ENCODE data around the gene CC2D2B. TPM values are rescaled to one million over a fixed set of nuclear protein-coding genes. Genes with fewer than 3 reads are reported as not detected.
"Not testable (repeated sequence)": the region's sequence is repeated elsewhere in the genome, so short reads cannot be mapped to it uniquely, and the experiment has no call there.

The CC2D2B gene
- total RNA-seq, 1 experiment from 2014 or later, result 0.21 TPM

- Histone ChIP-seq H3K27me3 (ENCODE audit: control insufficient read depth, insufficient read depth, low read length) (no peaks in the 10 kb centered on the region), H3K36me3 (ENCODE audit: control insufficient read depth, insufficient read depth, low read length) (0 out of 2 replicates have a peak, but pooled peaks cover 3% of the 10 kb centered on the region), H3K9me3 (ENCODE audit: control insufficient read depth, insufficient read depth, low read depth, low read length) (no peaks in the 10 kb centered on the region), H3K4me1 (ENCODE audit: control insufficient read depth, insufficient read depth, low read length) (no peaks in the 10 kb centered on the region), H3K4me3 (ENCODE audit: low read depth in 2 of 2, low read length in 2 of 2) (no peak overlapping the region), H3K27ac (ENCODE audit: low read length) (no peak overlapping the region)
- ATAC-seq (no peak), DNase-seq (ENCODE audit: low read depth, low spot score) (no peak)
- intact Hi-C loops (cut with micrococcal nuclease; ENCODE audit: unreplicated experiment), result no loop called here
- BruUV-seq (replicated peaks), result no TSS peak
- in situ Hi-C loops (cut with HindIII; ENCODE audit: low pct_unique_long_range_greater_than_20kb, low sequenced_read_pairs), result no loop called here
- ChIA-PET CTCF (no interaction called here), POLR2A (no interaction called here)
- TF ChIP-seq POLR2AphosphoS5 (IDR thresholded peaks at IDR 0.05; ENCODE audit: low read depth, low read length) (no peak), TCF7L2 (IDR thresholded peaks at IDR 0.05; ENCODE audit: low read depth, low read length) (no peak), REST (IDR thresholded peaks at IDR 0.05; ENCODE audit: insufficient read depth in 1 of 2, low read depth in 2 of 2, low read length in 1 of 2) (no peak), SIN3A (IDR thresholded peaks at IDR 0.05; ENCODE audit: borderline replicate concordance, insufficient read depth, low read depth, low read length) (no peak), CTCF (IDR thresholded peaks at IDR 0.05) (no peak)
Observed at GRCh38 chr10:95889830-95890229, 17.9 kb upstream of the CC2D2B start.

- H3K27ac ChIP-seq (ENCODE audit: low read length), result no peak overlapping the region
- ChIA-PET POLR2A (interaction anchor here (0.6 kb wide), 2 partner anchors 16 kb away, joined by 5 to 6 read pairs; no protein-coding TSS in a partner anchor), CTCF (no interaction called here)
- intact Hi-C loops (cut with micrococcal nuclease; ENCODE audit: unreplicated experiment) (no loop called here), in situ Hi-C loops (cut with HindIII; ENCODE audit: low pct_unique_long_range_greater_than_20kb, low sequenced_read_pairs) (no loop called here)
- no peak for TF ChIP-seq REST (IDR thresholded peaks at IDR 0.05; ENCODE audit: insufficient read depth in 1 of 2, low read depth in 2 of 2, low read length in 1 of 2)
- TF ChIP-seq TCF7L2 (IDR thresholded peaks at IDR 0.05; ENCODE audit: low read depth, low read length), result no peak
- no peak for TF ChIP-seq POLR2AphosphoS5 (IDR thresholded peaks at IDR 0.05; ENCODE audit: low read depth, low read length)
- no peak for TF ChIP-seq SIN3A (IDR thresholded peaks at IDR 0.05; ENCODE audit: borderline replicate concordance, insufficient read depth, low read depth, low read length)
- TF ChIP-seq CTCF (IDR thresholded peaks at IDR 0.05), result no peak
- ATAC-seq (no peak), DNase-seq (ENCODE audit: low read depth, low spot score) (no peak)
- BruUV-seq (replicated peaks), result no TSS peak
- no peak overlapping the region for H3K4me3 ChIP-seq (ENCODE audit: low read depth in 2 of 2, low read length in 2 of 2)
- no peaks in the 10 kb centered on the region for H3K9me3 ChIP-seq (ENCODE audit: control insufficient read depth, insufficient read depth, low read depth, low read length)
- H3K4me1 ChIP-seq (ENCODE audit: control insufficient read depth, insufficient read depth, low read length), result no peaks in the 10 kb centered on the region
- peaks cover 14% of the 10 kb centered on the region; the same call in 1 of the 2 replicates for H3K36me3 ChIP-seq (ENCODE audit: control insufficient read depth, insufficient read depth, low read length)
- no peaks in the 10 kb centered on the region for H3K27me3 ChIP-seq (ENCODE audit: control insufficient read depth, insufficient read depth, low read length)
Observed at GRCh38 chr10:95896071-95896850, 11.5 kb upstream of the CC2D2B start.

- H3K4me3 ChIP-seq (ENCODE audit: low read depth in 2 of 2, low read length in 2 of 2); ATAC-seq; intact Hi-C loops (cut with micrococcal nuclease; ENCODE audit: unreplicated experiment); BruUV-seq (replicated peaks); DNase-seq (ENCODE audit: low read depth, low spot score); H3K4me1 ChIP-seq (ENCODE audit: control insufficient read depth, insufficient read depth, low read length); POLR2A ChIA-PET; H3K27me3 ChIP-seq (ENCODE audit: control insufficient read depth, insufficient read depth, low read length); H3K27ac ChIP-seq (ENCODE audit: low read length); in situ Hi-C loops (cut with HindIII; ENCODE audit: low pct_unique_long_range_greater_than_20kb, low sequenced_read_pairs); H3K9me3 ChIP-seq (ENCODE audit: control insufficient read depth, insufficient read depth, low read depth, low read length): not testable (repeated sequence)
- CTCF ChIA-PET, result interaction anchor here (0.5 to 0.6 kb wide), 3 partner anchors 60 to 441 kb away, joined by 3 read pairs; no protein-coding TSS in a partner anchor
- H3K36me3 ChIP-seq (ENCODE audit: control insufficient read depth, insufficient read depth, low read length), result peaks cover 17% of the 10 kb centered on the region
Observed at GRCh38 chr10:95905897-95906580, 1.7 kb upstream of the CC2D2B start.

All from Panc1 (cell line).